IMR-90 (cell line): ENCODE results near the gene GALNT9. TPM values are rescaled to one million over a fixed set of nuclear protein-coding genes. Genes with fewer than 3 reads are reported as not detected.

Source experiments
- ATAC-seq: fragments of 200-7000 bp; cut with Tn5 transposase; 2 replicates; pipeline ENCODE4 v1.9.1; 2020; ENCODE audit warnings: low read depth, mild to moderate bottlenecking, moderate library complexity
- BruUV-seq: library from RNA; stranded (reverse); fragments of 400-500 nt; replicated peaks from 2 replicates; lab custom pipeline; 2021; lab: Mats Ljungman, UMichigan
- CTCF ChIA-PET: fragments of 300-600 bp; formaldehyde crosslinking; extraction: SDS; loops from one replicate; lab custom pipeline; 2021; ENCODE audit warnings: antibody characterized with exemption; lab: Yijun Ruan, JAX
- POLR2A ChIA-PET: fragments of 300-600 bp; sonication (Branson Sonifier 250); formaldehyde crosslinking; loops from one replicate; lab custom pipeline; 2022; ENCODE audit warnings: antibody characterized with exemption; ENCODE audit not compliant: unreplicated experiment; lab: Charles Lee
- DNase-seq: peaks from one replicate; pipeline ENCODE4 v3.0.0; 2013
- H2AFZ ChIP-seq: replicated peaks from 2 replicates; pipeline ENCODE3; 2013; ENCODE audit warnings: low read length, mild to moderate bottlenecking; ENCODE audit not compliant: poor library complexity
- H2AK5ac ChIP-seq: 2 replicates; pipeline ENCODE4 v1.6.1; 2013; ENCODE audit warnings: low read depth, low read length, inconsistent platforms
- H2AK9ac ChIP-seq: replicated peaks from 2 replicates; pipeline ENCODE3; 2013; ENCODE audit warnings: mild to moderate bottlenecking, low read depth, low read length, moderate library complexity; ENCODE audit not compliant: poor library complexity
- H2BK120ac ChIP-seq: 2 replicates; pipeline ENCODE4 v1.6.1; 2013; ENCODE audit warnings: low read depth, low read length, inconsistent platforms
- H2BK15ac ChIP-seq: 3 replicates; pipeline ENCODE4 v1.6.1; 2013; ENCODE audit warnings: low read depth, low read length, inconsistent platforms
- H2BK20ac ChIP-seq: 2 replicates; pipeline ENCODE4 v1.6.1; 2013; ENCODE audit warnings: low read depth, mild to moderate bottlenecking, inconsistent platforms, low read length, moderate library complexity
- H2BK5ac ChIP-seq: 2 replicates; pipeline ENCODE4 v1.6.1; 2013; ENCODE audit warnings: mild to moderate bottlenecking, low read depth, low read length, inconsistent platforms; ENCODE audit not compliant: poor library complexity, severe bottlenecking
- H3K14ac ChIP-seq: replicated peaks from 2 replicates; pipeline ENCODE4 v1.6.1; 2013; ENCODE audit warnings: low read depth, low read length, inconsistent platforms
- H3K18ac ChIP-seq: 2 replicates; pipeline ENCODE4 v1.6.1; 2013; ENCODE audit warnings: low read depth, low read length, control low read depth
- H3K23ac ChIP-seq: 2 replicates; pipeline ENCODE4 v1.6.1; 2013; ENCODE audit warnings: low read depth, low read length, inconsistent platforms
- H3K27ac ChIP-seq: 2 replicates; pipeline ENCODE4 v1.5.1; 2013; ENCODE audit warnings: mild to moderate bottlenecking, control low read depth, low read length; ENCODE audit not compliant: insufficient read depth
- H3K27me3 ChIP-seq: 2 replicates; pipeline ENCODE4 v1.6.1; 2013; ENCODE audit warnings: low read length; ENCODE audit not compliant: control insufficient read depth, insufficient read depth
- H3K36me3 ChIP-seq: 2 replicates; pipeline ENCODE4 v1.6.1; 2013; ENCODE audit warnings: low read length, mixed read lengths; ENCODE audit not compliant: control insufficient read depth, insufficient read depth
- H3K4ac ChIP-seq: 2 replicates; pipeline ENCODE4 v1.6.1; 2013; ENCODE audit warnings: low read depth, low read length, inconsistent platforms
- H3K4me1 ChIP-seq: 2 replicates; pipeline ENCODE4 v1.6.1; 2013; ENCODE audit warnings: low read length, mixed read lengths; ENCODE audit not compliant: control insufficient read depth, insufficient read depth
- H3K4me2 ChIP-seq: 2 replicates; pipeline ENCODE4 v1.6.1; 2013; ENCODE audit warnings: low read depth, mild to moderate bottlenecking, control low read depth, low read length, moderate library complexity
- H3K4me3 ChIP-seq: 2 replicates; pipeline ENCODE4 v1.5.1; 2013; ENCODE audit warnings: low read depth, mild to moderate bottlenecking, control low read depth, low read length, moderate library complexity; ENCODE audit not compliant: insufficient read depth
- H3K56ac ChIP-seq: 2 replicates; pipeline ENCODE4 v1.6.1; 2013; ENCODE audit warnings: low read length, inconsistent platforms; ENCODE audit not compliant: insufficient read depth; ENCODE audit errors: extremely low read depth
- H3K79me1 ChIP-seq, 2 experiments: 2 replicates each; pipeline ENCODE4 v1.6.1; 2013; ENCODE audit warnings: low read length in 2 of 2, inconsistent platforms in 1 of 2, low read depth in 1 of 2
- H3K9ac ChIP-seq: 2 replicates; pipeline ENCODE4 v1.6.1; 2013; ENCODE audit warnings: low read depth, low read length, control low read depth
- H3K9me1 ChIP-seq: 2 replicates; pipeline ENCODE4 v1.6.1; 2013; ENCODE audit warnings: low read length, inconsistent platforms; ENCODE audit not compliant: insufficient read depth
- H3K9me3 ChIP-seq: 2 replicates; pipeline ENCODE4 v1.6.1; 2013; ENCODE audit warnings: low read length; ENCODE audit not compliant: control insufficient read depth, insufficient read depth
- H4K20me1 ChIP-seq: 2 replicates; pipeline ENCODE4 v1.6.1; 2013; ENCODE audit warnings: low read length, inconsistent platforms; ENCODE audit not compliant: insufficient read depth
- H4K5ac ChIP-seq: 2 replicates; pipeline ENCODE4 v1.6.1; 2013; ENCODE audit warnings: mild to moderate bottlenecking, low read depth, low read length, control low read depth
- H4K8ac ChIP-seq, 2 experiments: 2 replicates each; pipeline ENCODE4 v1.6.1; 2013; ENCODE audit warnings: low read depth in 2 of 2, low read length in 2 of 2, control low read depth in 1 of 2, inconsistent platforms in 1 of 2
- H4K91ac ChIP-seq: 2 replicates; pipeline ENCODE4 v1.6.1; 2013; ENCODE audit warnings: low read depth, low read length, inconsistent platforms; ENCODE audit not compliant: insufficient read depth
- BHLHE40 ChIP-seq: fragments of 150-350 bp; IDR thresholded peaks from 2 replicates; pipeline ENCODE4 v1.6.1; 2016; ENCODE audit warnings: mild to moderate bottlenecking, low read depth, low read length
- CEBPB ChIP-seq: IDR thresholded peaks from 2 replicates; pipeline ENCODE4 v1.6.1; 2012; ENCODE audit warnings: low read depth, low read length, improper control_type of control experiment
- CHD1 ChIP-seq: IDR thresholded peaks from 2 replicates; pipeline ENCODE4 v1.6.1; 2012; ENCODE audit warnings: low read depth, low read length, improper control_type of control experiment
- MAFK ChIP-seq: IDR thresholded peaks from 2 replicates; pipeline ENCODE4 v1.6.1; 2012; ENCODE audit warnings: low read depth, low read length, improper control_type of control experiment
- MAZ ChIP-seq: IDR thresholded peaks from 2 replicates; pipeline ENCODE4 v1.6.1; 2012; ENCODE audit warnings: low read depth, mild to moderate bottlenecking, low read length, improper control_type of control experiment, moderate library complexity, borderline replicate concordance
- MXI1 ChIP-seq: IDR thresholded peaks from 2 replicates; pipeline ENCODE4 v1.6.1; 2012; ENCODE audit warnings: low read depth, mild to moderate bottlenecking, low read length, moderate library complexity, borderline replicate concordance
- NFE2L2 ChIP-seq: fragments of 150-350 bp; IDR thresholded peaks from 2 replicates; pipeline ENCODE4 v1.6.1; 2016; ENCODE audit warnings: low read depth, mild to moderate bottlenecking, low read length
- POLR2A ChIP-seq: IDR thresholded peaks from 2 replicates; pipeline ENCODE4 v1.6.1; 2012; ENCODE audit warnings: mild to moderate bottlenecking, low read depth, low read length
- RAD21 ChIP-seq: IDR thresholded peaks from 2 replicates; pipeline ENCODE4 v1.6.1; 2012; ENCODE audit warnings: low read length, improper control_type of control experiment
- RCOR1 ChIP-seq: IDR thresholded peaks from 2 replicates; pipeline ENCODE4 v1.6.1; 2012; ENCODE audit warnings: mild to moderate bottlenecking, low read length, improper control_type of control experiment; ENCODE audit not compliant: insufficient replicate concordance
- RFX5 ChIP-seq: IDR thresholded peaks from 2 replicates; pipeline ENCODE4 v1.8.0; 2012; ENCODE audit warnings: low read depth, mild to moderate bottlenecking, low read length, moderate library complexity
- SMC3 ChIP-seq: fragments of 150-350 bp; IDR thresholded peaks from 2 replicates; pipeline ENCODE4 v1.6.1; 2016; ENCODE audit warnings: low read depth, mild to moderate bottlenecking, antibody characterized with exemption, low read length, moderate library complexity
- WGBS, 2 experiments: methylation state at CpG; one replicate each; pipeline versions ENCODE4 v1.1.5 to v1.1.7; 2013; ENCODE audit warnings: missing lambda C conversion rate in 2 of 2; ENCODE audit not compliant: insufficient read length in 1 of 2; ENCODE audit errors: extremely low coverage in 2 of 2; 5-methylcytosine and 5-hydroxymethylcytosine counted together
- dilution Hi-C: fragments of 300-500 bp; cut with HindIII; formaldehyde crosslinking; loops from one replicate; pipeline ENCODE4 v1.14.3; 2018; ENCODE audit warnings: low sequenced_read_pairs; ENCODE audit not compliant: unreplicated experiment
- in situ Hi-C: fragments of 300-500 bp; cut with MboI; formaldehyde crosslinking; loops from 3 replicates; pipeline ENCODE4 v1.14.3; 2019; ENCODE audit warnings: low sequenced_read_pairs, inconsistent platforms, mixed read lengths
- intact Hi-C: fragments of 100-400 bp; cut with micrococcal nuclease; formaldehyde crosslinking; loops from 2 replicates; pipeline ENCODE4 v1.10.0; 2022
- polyA plus RNA-seq, 3 experiments: library from polyadenylated mRNA; depleted of rRNA; stranded (reverse); fragments of >200 nt; gene quantifications; 2 replicates each; pipeline ENCODE4 v1.2.3, GENCODE V29; 2012; ENCODE audit warnings: low replicate concordance in 1 of 3
- total RNA-seq: library from RNA; depleted of rRNA; stranded (reverse); fragments of >200 nt; gene quantifications from 2 replicates; pipeline ENCODE4 v1.2.3, GENCODE V29; 2012
- TF ChIP-seq, protein P1 (sequence below): fragments of 150-350 bp; IDR thresholded peaks from 2 replicates; pipeline ENCODE4 v1.6.1; 2017; ENCODE audit warnings: mild to moderate bottlenecking, antibody characterized with exemption, low read length, low read depth
- TF ChIP-seq, protein P2 (sequence below): conservative IDR thresholded peaks from 2 replicates; pipeline ENCODE4 v1.5.1; 2012; ENCODE audit warnings: mild to moderate bottlenecking, low read depth, low read length, improper control_type of control experiment
- TF ChIP-seq, protein P3 (sequence below): fragments of 150-350 bp; IDR thresholded peaks from 2 replicates; pipeline ENCODE4 v1.6.1; 2016; ENCODE audit warnings: low read depth, mild to moderate bottlenecking, low read length, moderate library complexity, borderline replicate concordance

The GALNT9 gene
- total and polyA plus RNA-seq, 2 of the 4 experiments (the other 2 are of a cell fraction): under 0.01 to 0.12 TPM

DNA sequence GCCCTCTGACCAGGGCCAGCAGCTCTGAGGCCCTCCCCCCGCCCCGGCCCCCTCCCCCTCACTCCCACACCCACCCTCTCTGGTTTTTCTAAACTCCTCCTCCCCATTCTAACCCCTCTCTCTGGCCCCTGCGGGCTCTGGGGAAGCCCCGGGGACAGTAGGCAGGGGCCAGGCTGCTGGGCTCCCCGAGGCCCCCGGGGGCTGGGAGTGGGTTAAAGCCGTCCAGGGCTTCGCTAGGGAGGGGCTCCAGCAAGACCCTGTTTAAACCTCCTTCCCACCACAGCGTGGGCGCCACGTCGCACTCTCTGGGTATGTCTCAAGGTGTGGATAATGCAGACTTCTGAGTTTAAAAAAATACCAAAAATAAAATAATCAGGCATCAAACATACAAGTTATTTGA lies 51.4 kb downstream of the GALNT9 start:
- in situ Hi-C loops: no loop called here
- H3K79me1 ChIP-seq: no peaks in the 10 kb centered on the region
- dilution Hi-C loops: no loop called here

More for the DNA sequence above, 51.4 kb downstream of the GALNT9 start:
- DNase-seq (no peak), ATAC-seq (no peak)
- ChIA-PET CTCF (no interaction called here), POLR2A (no interaction called here)
- Histone ChIP-seq H3K14ac (no peak overlapping the region), H3K18ac (no peak overlapping the region), H3K9me3 (no peaks in the 10 kb centered on the region), H3K27ac (no peak overlapping the region), H2AK9ac (no peak overlapping the region), H2BK15ac (no peak overlapping the region), H2BK120ac (no peak overlapping the region), H3K4ac (no peak overlapping the region), H3K36me3 (no peaks in the 10 kb centered on the region), H3K4me1 (no peaks in the 10 kb centered on the region), H4K8ac (no peak overlapping the region), H3K4me2 (no peak overlapping the region), H3K23ac (no peak overlapping the region), H2BK5ac (no peak overlapping the region), H4K91ac (no peak overlapping the region), H2AK5ac (no peak overlapping the region), H3K9ac (no peak overlapping the region), H3K56ac (no peak overlapping the region), H2BK20ac (no peak overlapping the region), H4K5ac (no peak overlapping the region), H3K27me3 (peaks cover 25% of the 10 kb centered on the region; the same call in 1 of the 2 replicates), H4K20me1 (no peaks in the 10 kb centered on the region), H2AFZ (no peak overlapping the region), H3K9me1 (no peaks in the 10 kb centered on the region), H3K4me3 (no peak overlapping the region)
- intact Hi-C loops: no loop called here
- no CpG with 5 or more reads among the region's 12 CpGs for WGBS, 2 experiments
- no TSS peak for BruUV-seq
- TF ChIP-seq, protein P1, sequence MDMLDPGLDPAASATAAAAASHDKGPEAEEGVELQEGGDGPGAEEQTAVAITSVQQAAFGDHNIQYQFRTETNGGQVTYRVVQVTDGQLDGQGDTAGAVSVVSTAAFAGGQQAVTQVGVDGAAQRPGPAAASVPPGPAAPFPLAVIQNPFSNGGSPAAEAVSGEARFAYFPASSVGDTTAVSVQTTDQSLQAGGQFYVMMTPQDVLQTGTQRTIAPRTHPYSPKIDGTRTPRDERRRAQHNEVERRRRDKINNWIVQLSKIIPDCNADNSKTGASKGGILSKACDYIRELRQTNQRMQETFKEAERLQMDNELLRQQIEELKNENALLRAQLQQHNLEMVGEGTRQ: no peak
- TF ChIP-seq POLR2A (no peak), RAD21 (no peak), CEBPB (no peak), MAFK (no peak), MAZ (no peak), MXI1 (no peak), BHLHE40 (no peak), RCOR1 (no peak), CHD1 (no peak), NFE2L2 (no peak), RFX5 (no peak), SMC3 (no peak)
- TF ChIP-seq, protein P2, sequence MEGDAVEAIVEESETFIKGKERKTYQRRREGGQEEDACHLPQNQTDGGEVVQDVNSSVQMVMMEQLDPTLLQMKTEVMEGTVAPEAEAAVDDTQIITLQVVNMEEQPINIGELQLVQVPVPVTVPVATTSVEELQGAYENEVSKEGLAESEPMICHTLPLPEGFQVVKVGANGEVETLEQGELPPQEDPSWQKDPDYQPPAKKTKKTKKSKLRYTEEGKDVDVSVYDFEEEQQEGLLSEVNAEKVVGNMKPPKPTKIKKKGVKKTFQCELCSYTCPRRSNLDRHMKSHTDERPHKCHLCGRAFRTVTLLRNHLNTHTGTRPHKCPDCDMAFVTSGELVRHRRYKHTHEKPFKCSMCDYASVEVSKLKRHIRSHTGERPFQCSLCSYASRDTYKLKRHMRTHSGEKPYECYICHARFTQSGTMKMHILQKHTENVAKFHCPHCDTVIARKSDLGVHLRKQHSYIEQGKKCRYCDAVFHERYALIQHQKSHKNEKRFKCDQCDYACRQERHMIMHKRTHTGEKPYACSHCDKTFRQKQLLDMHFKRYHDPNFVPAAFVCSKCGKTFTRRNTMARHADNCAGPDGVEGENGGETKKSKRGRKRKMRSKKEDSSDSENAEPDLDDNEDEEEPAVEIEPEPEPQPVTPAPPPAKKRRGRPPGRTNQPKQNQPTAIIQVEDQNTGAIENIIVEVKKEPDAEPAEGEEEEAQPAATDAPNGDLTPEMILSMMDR: no peak
- TF ChIP-seq, protein P3, sequence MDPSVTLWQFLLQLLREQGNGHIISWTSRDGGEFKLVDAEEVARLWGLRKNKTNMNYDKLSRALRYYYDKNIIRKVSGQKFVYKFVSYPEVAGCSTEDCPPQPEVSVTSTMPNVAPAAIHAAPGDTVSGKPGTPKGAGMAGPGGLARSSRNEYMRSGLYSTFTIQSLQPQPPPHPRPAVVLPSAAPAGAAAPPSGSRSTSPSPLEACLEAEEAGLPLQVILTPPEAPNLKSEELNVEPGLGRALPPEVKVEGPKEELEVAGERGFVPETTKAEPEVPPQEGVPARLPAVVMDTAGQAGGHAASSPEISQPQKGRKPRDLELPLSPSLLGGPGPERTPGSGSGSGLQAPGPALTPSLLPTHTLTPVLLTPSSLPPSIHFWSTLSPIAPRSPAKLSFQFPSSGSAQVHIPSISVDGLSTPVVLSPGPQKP: no peak
